CD14-positive monocyte (primary cell): ENCODE data around the gene CKAP2L. TPM values are rescaled to one million over a fixed set of nuclear protein-coding genes. Genes with fewer than 3 reads are reported as not detected.

Source experiments
- DNase-seq, 3 donors: peaks; one replicate each; pipeline ENCODE4 v3.0.0-alpha.2; 2011 to 2022
- H2AFZ ChIP-seq: 2 replicates; pipeline ENCODE4 v1.6.0; 2012; ENCODE audit warnings: mild to moderate bottlenecking, low read depth, low read length, inconsistent platforms; ENCODE audit not compliant: insufficient read depth, poor library complexity, severe bottlenecking
- H3K27ac ChIP-seq, 2 donors: 1 replicate in 1 of 2; 2 replicates in 1 of 2; pipeline ENCODE4 v1.5.1; 2012 to 2013; ENCODE audit warnings: low read length in 2 of 2, control low read depth in 1 of 2, inconsistent platforms in 1 of 2, low read depth in 1 of 2, mild to moderate bottlenecking in 1 of 2
- H3K27me3 ChIP-seq, 2 donors: one replicate each; pipeline versions ENCODE4 v1.6.0 to v1.6.1; 2011 to 2013; ENCODE audit warnings: low read length in 2 of 2; ENCODE audit not compliant: control insufficient read depth in 2 of 2, insufficient read depth in 2 of 2
- H3K36me3 ChIP-seq, 2 donors: replicated peaks in 1 of 2; 1 replicate in 1 of 2; 2 replicates in 1 of 2; pipeline versions ENCODE4 v1.5.1 to v1.6.1; 2012 to 2013; ENCODE audit warnings: low read length in 2 of 2, control low read depth in 1 of 2, inconsistent platforms in 1 of 2, mild to moderate bottlenecking in 1 of 2; ENCODE audit not compliant: insufficient read depth in 2 of 2, control insufficient read depth in 1 of 2
- H3K4me1 ChIP-seq, 2 donors: 1 replicate in 1 of 2; 2 replicates in 1 of 2; pipeline versions ENCODE4 v1.5.1 to v1.6.1; 2012 to 2013; ENCODE audit warnings: low read length in 2 of 2, control low read depth in 1 of 2, inconsistent platforms in 1 of 2, mild to moderate bottlenecking in 1 of 2, moderate library complexity in 1 of 2; ENCODE audit not compliant: insufficient read depth in 2 of 2, control insufficient read depth in 1 of 2
- H3K4me2 ChIP-seq: replicated peaks from 2 replicates; pipeline ENCODE3; 2012; ENCODE audit warnings: low read length, moderate library complexity, mild to moderate bottlenecking; ENCODE audit not compliant: poor library complexity, severe bottlenecking; ENCODE audit errors: extremely low read depth
- H3K4me3 ChIP-seq, 3 experiments: fragments of 200-600 bp in 1 of 3; sonication (generic) in 1 of 3; replicated peaks in 1 of 3; 1 replicate in 2 of 3; 2 replicates in 1 of 3; pipeline ENCODE4 v1.5.1; 2011 to 2013; ENCODE audit warnings: low read length in 3 of 3, mild to moderate bottlenecking in 3 of 3, control low read depth in 2 of 3, low read depth in 2 of 3, inconsistent platforms in 1 of 3, moderate library complexity in 1 of 3
- H3K79me2 ChIP-seq: 2 replicates; pipeline ENCODE4 v1.6.0; 2012; ENCODE audit warnings: mild to moderate bottlenecking, control low read depth, inconsistent platforms, low read length, moderate library complexity; ENCODE audit not compliant: insufficient read depth
- H3K9ac ChIP-seq: 2 replicates; pipeline ENCODE4 v1.6.0; 2017; ENCODE audit warnings: low read length, mild to moderate bottlenecking; ENCODE audit not compliant: insufficient read depth, poor library complexity, severe bottlenecking
- H3K9me3 ChIP-seq, 2 donors: replicated peaks in 1 of 2; 1 replicate in 1 of 2; 2 replicates in 1 of 2; pipeline versions ENCODE4 v1.5.1 to v1.6.1; 2012 to 2013; ENCODE audit warnings: low read length in 2 of 2, control low read depth in 1 of 2; ENCODE audit not compliant: control insufficient read depth in 1 of 2, insufficient read depth in 1 of 2
- H4K20me1 ChIP-seq: 2 replicates; pipeline ENCODE4 v1.6.0; 2012; ENCODE audit warnings: mild to moderate bottlenecking, low read length, control low read depth, moderate library complexity; ENCODE audit not compliant: insufficient read depth
- H3K27ac Mint-ChIP-seq, 7 donors: one replicate each; pipeline ENCODE4 v1.8.0; 2020; ENCODE audit warnings: mild to moderate bottlenecking in 7 of 7, mixed read lengths in 7 of 7, moderate library complexity in 6 of 7, inconsistent platforms in 2 of 7
- H3K27me3 Mint-ChIP-seq, 3 donors: one replicate each; pipeline ENCODE4 v1.8.0; 2021 to 2022; ENCODE audit warnings: low read depth in 3 of 3, mild to moderate bottlenecking in 3 of 3, mixed read lengths in 3 of 3, moderate library complexity in 3 of 3, inconsistent platforms in 1 of 3
- H3K36me3 Mint-ChIP-seq, 2 donors: one replicate each; pipeline ENCODE4 v1.8.0; 2020; ENCODE audit warnings: mixed read lengths in 2 of 2, inconsistent platforms in 1 of 2, mild to moderate bottlenecking in 1 of 2
- H3K4me1 Mint-ChIP-seq: one replicate; pipeline ENCODE4 v1.8.0; 2020; ENCODE audit warnings: mild to moderate bottlenecking, mixed read lengths
- H3K4me3 Mint-ChIP-seq, 2 donors: one replicate each; pipeline ENCODE4 v1.8.0; 2020; ENCODE audit warnings: mild to moderate bottlenecking in 2 of 2, mixed read lengths in 2 of 2, moderate library complexity in 1 of 2
- H3K9me3 Mint-ChIP-seq, 7 donors: one replicate each; pipeline ENCODE4 v1.8.0; 2020 to 2022; ENCODE audit warnings: mixed read lengths in 7 of 7, mild to moderate bottlenecking in 6 of 7, moderate library complexity in 6 of 7, inconsistent platforms in 2 of 7
- WGBS: methylation state at CpG from one replicate; pipeline ENCODE4 v1.1.5; 2013; ENCODE audit warnings: missing lambda C conversion rate; ENCODE audit not compliant: insufficient coverage; 5-methylcytosine and 5-hydroxymethylcytosine counted together
- intact Hi-C, 2 donors: fragments of 100-400 bp; cut with micrococcal nuclease; formaldehyde crosslinking; loops; one replicate each; pipeline versions ENCODE4 v1.15.0 to v1.15.1; 2023
- polyA plus RNA-seq, 3 donors: library from polyadenylated mRNA; depleted of rRNA in 1 of 3; unstranded in 2 of 3; stranded (reverse) in 1 of 3; fragments of 300-500 nt in 2 of 3; fragments of >200 nt in 1 of 3; fragmentation: Illumina TruSeq in 2 of 3; gene quantifications; 1 replicate in 2 of 3; 2 replicates in 1 of 3; pipeline ENCODE4 v1.2.3, GENCODE V29; 2012 to 2021
- TF ChIP-seq, protein P1 (sequence below): fragments of 200-600 bp; IDR thresholded peaks from one replicate; pipeline ENCODE4 v1.8.0; 2022; ENCODE audit warnings: antibody characterized with exemption, mild to moderate bottlenecking

The CKAP2L gene
- polyA plus RNA-seq, 3 donors: 0.04 to 0.24 TPM; not detected in 1

DNA sequence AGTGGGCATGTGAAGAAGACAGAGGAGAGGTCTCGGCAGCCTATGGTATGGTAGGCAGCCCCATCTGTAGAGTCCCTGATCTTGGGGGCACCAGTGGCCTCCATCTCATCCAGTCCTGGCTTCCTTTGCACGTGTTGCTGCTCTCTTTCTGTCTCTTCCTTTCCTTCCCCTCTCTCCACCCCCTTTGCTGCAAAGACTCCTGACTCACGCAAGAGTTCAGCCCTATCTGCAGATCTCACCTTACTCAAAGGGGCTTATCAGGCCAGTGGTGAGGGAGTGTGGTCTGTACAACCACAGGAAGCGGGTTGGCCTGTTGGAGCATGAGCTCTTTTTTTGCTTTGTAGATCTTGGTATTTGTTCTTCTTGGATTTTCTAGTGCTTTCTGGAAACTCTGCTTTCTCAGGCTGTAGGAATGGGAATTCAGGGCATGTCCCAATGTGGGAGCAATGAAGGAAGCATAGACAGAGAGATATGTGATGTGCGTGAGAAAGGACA is 58.2 kb downstream of the CKAP2L start:
- peak in 1 of 3 donors; percentile 32 for DNase-seq

DNA sequence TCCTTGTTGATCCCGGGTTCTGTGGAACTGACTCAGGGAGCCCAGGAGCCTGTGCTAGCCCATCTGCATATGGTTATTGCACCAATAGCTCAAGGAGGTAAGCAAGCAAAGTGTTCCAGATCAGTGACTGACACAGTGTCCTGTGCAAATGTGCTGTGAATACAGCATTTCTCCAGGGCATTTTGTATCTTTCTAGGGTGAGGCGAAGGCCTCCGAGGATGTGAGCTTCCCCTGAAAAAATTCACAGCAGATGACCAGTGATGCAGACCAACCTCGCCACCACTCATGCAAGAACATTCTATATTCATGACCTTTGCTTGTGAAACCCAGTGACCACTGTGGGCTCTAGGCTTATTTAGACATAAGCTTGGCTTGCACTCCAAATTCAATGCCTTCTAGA is 58.8 kb downstream of the CKAP2L start:
- H3K27me3 Mint-ChIP-seq: peaks cover 0 to 2% (median 0%) of the 10 kb centered on the region in 3 donors
- WGBS: 91% methylated on average over 3 of the region's 4 CpGs
- no peaks in the 10 kb centered on the region for H3K9me3 ChIP-seq
- no peak overlapping the region for H3K4me3 Mint-ChIP-seq
- no peaks in the 10 kb centered on the region for H3K36me3 ChIP-seq
- peaks cover 72% of the 10 kb centered on the region for H3K4me1 Mint-ChIP-seq
- H3K27ac Mint-ChIP-seq: peak overlapping the region in 3 of 7 donors; percentile 58 to 95 (median 85)
- no peaks in the 10 kb centered on the region for H3K27me3 ChIP-seq
- no peaks in the 10 kb centered on the region for H3K79me2 ChIP-seq
- no peak overlapping the region for H2AFZ ChIP-seq
- peak overlapping the region in 1 of 3 experiments; percentile 36 for H3K4me3 ChIP-seq
- intact Hi-C loops: no loop called here
- peaks cover 75 to 83% of the 10 kb centered on the region in 2 donors for H3K4me1 ChIP-seq
- TF ChIP-seq, protein P1, sequence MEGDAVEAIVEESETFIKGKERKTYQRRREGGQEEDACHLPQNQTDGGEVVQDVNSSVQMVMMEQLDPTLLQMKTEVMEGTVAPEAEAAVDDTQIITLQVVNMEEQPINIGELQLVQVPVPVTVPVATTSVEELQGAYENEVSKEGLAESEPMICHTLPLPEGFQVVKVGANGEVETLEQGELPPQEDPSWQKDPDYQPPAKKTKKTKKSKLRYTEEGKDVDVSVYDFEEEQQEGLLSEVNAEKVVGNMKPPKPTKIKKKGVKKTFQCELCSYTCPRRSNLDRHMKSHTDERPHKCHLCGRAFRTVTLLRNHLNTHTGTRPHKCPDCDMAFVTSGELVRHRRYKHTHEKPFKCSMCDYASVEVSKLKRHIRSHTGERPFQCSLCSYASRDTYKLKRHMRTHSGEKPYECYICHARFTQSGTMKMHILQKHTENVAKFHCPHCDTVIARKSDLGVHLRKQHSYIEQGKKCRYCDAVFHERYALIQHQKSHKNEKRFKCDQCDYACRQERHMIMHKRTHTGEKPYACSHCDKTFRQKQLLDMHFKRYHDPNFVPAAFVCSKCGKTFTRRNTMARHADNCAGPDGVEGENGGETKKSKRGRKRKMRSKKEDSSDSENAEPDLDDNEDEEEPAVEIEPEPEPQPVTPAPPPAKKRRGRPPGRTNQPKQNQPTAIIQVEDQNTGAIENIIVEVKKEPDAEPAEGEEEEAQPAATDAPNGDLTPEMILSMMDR: no peak
- H3K9me3 Mint-ChIP-seq: no peaks in the 10 kb centered on the region
- H3K36me3 Mint-ChIP-seq: peaks cover 2% of the 10 kb centered on the region in 2 donors
- no peak overlapping the region for H3K4me2 ChIP-seq
- DNase-seq: no peak
- H4K20me1 ChIP-seq: no peaks in the 10 kb centered on the region
- no peak overlapping the region for H3K9ac ChIP-seq
- H3K27ac ChIP-seq: peak overlapping the region in 1 of 2 donors; percentile 96

More for the DNA sequence above, 58.2 kb downstream of the CKAP2L start:
- no peak overlapping the region for H3K9ac ChIP-seq
- peak overlapping the region; percentile 43 to 99 (median 85) for H3K27ac Mint-ChIP-seq
- peak overlapping the region in 1 of 2 donors; percentile 61 for H3K4me3 Mint-ChIP-seq
- H3K4me2 ChIP-seq: no peak overlapping the region
- peak overlapping the region; percentile 39 to 96 for H3K27ac ChIP-seq
- peaks cover 2% of the 10 kb centered on the region in 2 donors for H3K36me3 Mint-ChIP-seq
- no peaks in the 10 kb centered on the region for H3K9me3 ChIP-seq
- H3K4me1 ChIP-seq: peaks cover 75 to 83% of the 10 kb centered on the region in 2 donors
- intact Hi-C loops: no loop called here
- 0% methylated on average over 1 of the region's 5 CpGs for WGBS
- TF ChIP-seq, protein P1: no peak
- H2AFZ ChIP-seq: peak overlapping the region; percentile 25
- no peaks in the 10 kb centered on the region for H3K27me3 ChIP-seq
- no peaks in the 10 kb centered on the region for H4K20me1 ChIP-seq
- H3K4me1 Mint-ChIP-seq: peaks cover 73% of the 10 kb centered on the region
- H3K79me2 ChIP-seq: no peaks in the 10 kb centered on the region
- H3K4me3 ChIP-seq: peak overlapping the region in 1 of 3 experiments; percentile 36
- H3K9me3 Mint-ChIP-seq: no peaks in the 10 kb centered on the region
- no peaks in the 10 kb centered on the region for H3K36me3 ChIP-seq
- H3K27me3 Mint-ChIP-seq: peaks cover 0 to 2% (median 0%) of the 10 kb centered on the region in 3 donors
